Subcutaneous adipose tissue (tissue), 4 donors: ENCODE measurements around the gene AQP5. TPM values are rescaled to one million over a fixed set of nuclear protein-coding genes. Genes with fewer than 3 reads are reported as not detected.

Experiments used
- total RNA-seq, 4 donors: library from RNA; depleted of rRNA; stranded (reverse); fragments of >200 nt; gene quantifications; one replicate each; pipeline ENCODE4 v1.1.0, GENCODE V29; 2016
- TF ChIP-seq, protein P1 (sequence below): fragments of 450-650 bp; IDR thresholded peaks from one replicate; pipeline ENCODE4 v1.5.1; 2016; ENCODE audit warnings: low read depth, mild to moderate bottlenecking, control low read depth, antibody characterized with exemption, moderate library complexity

Gene AQP5
- total RNA-seq, 4 donors from 2014 or later = not detected

DNA sequence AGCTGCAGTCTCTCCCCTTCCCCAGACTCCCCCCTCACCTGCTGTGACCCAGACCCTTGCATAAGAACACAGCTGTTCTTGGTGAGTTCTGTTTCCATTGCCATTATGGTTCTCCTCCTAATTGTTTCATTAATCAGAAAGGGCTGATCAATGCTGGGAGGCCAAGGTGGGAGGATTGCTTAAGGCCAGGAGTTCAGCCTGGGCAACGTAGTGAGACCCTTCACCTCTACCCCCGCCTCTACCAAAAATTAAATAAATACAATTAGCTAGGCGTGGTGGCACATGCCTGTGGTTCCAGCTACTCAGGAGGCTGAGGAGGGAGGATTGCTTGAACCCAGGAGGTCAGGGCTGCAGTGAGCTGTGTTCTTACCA is 40.8 kb upstream of the AQP5 start:
- TF ChIP-seq, protein P1, sequence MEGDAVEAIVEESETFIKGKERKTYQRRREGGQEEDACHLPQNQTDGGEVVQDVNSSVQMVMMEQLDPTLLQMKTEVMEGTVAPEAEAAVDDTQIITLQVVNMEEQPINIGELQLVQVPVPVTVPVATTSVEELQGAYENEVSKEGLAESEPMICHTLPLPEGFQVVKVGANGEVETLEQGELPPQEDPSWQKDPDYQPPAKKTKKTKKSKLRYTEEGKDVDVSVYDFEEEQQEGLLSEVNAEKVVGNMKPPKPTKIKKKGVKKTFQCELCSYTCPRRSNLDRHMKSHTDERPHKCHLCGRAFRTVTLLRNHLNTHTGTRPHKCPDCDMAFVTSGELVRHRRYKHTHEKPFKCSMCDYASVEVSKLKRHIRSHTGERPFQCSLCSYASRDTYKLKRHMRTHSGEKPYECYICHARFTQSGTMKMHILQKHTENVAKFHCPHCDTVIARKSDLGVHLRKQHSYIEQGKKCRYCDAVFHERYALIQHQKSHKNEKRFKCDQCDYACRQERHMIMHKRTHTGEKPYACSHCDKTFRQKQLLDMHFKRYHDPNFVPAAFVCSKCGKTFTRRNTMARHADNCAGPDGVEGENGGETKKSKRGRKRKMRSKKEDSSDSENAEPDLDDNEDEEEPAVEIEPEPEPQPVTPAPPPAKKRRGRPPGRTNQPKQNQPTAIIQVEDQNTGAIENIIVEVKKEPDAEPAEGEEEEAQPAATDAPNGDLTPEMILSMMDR = no peak

DNA sequence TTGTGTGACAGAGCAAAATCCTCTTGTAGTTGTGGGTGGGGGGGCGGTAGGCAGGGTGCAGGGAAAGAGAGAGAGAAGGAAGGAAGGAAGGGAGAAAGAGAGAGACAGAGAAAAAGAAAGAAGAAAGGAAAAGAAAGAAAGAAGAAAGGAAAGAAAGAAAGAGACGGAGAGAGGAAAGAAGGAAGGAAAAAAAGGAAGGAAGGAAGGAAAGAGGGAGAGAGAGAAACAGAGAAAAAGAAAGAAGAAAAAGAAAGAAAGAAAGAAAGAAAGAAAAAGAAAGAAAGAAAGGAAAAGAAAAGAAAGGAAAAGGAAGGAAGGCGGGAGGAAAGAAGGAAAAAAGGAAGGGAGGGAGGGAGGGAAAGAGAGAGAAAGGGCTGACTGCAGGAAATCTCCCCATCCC is 40.4 kb upstream of the AQP5 start:
- TF ChIP-seq, protein P1 = no peak

DNA sequence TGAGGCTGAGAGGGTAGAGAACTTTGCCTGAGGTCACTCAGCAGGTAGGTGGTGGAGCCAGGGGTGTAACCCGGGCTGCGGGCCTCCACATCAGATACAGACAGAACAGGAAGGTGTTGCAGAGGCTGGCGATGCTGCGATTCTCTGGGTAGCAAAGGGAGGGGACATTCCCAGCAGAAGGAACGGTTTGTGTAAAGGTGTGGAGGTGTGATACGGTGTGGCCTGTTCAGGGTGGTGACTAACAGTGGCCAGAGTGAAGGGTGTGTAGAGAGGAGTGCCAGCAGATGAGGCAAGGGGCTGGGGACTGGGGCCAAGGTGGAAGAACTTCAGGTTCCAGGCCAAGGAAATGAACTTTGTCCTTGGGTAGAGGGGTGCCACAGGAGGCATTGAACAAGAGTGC is 39.7 kb upstream of the AQP5 start:
- TF ChIP-seq, protein P1 = no peak

DNA sequence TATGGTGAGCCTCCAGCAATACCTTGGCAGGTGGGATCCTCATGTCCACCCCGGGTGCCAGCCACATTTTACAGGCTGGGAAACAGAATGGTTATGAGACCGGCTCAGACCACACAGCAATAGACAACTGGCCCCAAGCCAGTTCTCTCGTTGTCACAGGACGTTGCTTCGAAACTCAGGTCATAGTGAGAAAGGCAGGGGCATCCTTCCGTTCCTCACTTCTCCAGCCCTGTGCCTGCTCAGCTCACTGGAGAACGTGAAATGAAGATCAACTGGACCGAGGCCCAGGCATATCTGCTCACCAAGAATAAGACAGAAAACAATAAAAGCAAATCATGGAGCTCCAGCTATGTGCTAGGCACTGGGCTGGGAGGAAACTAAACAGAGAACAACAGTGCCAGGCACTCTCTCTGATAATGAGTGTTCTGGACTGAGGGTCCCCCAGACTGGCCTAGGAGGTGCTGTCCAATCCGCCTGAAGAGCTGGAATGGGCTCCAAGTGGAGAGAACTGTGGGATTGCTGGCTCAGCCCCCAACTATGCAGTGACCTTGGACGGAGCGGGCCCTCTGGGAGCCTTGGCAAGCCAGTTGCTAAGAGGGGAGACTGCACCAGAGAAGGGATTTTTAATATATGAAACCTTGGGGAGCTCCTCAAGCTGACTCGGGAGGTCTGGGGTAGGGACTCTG is 39.2 kb upstream of the AQP5 start:
- TF ChIP-seq, protein P1 = no peak

GRCh38 chr12:49923035-49923644 is 38.5 kb upstream of the AQP5 start:
- TF ChIP-seq, protein P1 = no peak

DNA sequence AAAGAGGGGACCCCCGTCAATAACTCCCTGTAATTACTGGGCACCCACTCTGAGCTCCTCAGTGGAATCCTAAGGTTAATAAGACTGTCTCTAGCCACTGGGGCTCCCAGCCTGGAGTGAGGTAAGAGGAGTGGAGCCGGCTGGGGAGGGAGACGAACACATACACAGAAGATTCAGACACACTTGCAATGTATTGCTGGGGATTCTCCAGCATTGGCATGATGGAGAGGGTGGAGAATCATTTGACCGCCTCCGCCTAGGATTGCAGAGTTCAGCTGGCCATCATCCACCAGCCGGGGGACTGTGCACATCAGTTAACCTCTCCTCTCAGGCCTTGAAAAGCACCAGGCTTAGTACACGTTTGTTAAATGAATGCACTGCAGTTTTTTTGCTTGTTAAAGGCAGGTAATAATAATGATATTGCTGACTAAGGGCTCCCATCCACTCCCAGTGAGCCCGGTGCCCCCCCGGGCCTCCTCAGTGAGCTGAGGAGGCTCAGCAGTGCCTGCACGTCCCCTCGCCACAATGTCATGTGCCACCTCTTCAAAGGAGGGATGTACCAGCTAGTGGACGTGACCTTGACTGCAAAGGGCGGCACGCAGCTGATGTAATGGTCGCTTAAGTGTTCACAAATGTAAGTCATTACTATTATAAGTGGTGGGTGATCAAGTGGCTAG is 37.7 kb upstream of the AQP5 start:
- TF ChIP-seq, protein P1 = no peak

GRCh38 chr12:49924628-49925246 is 36.9 kb upstream of the AQP5 start:
- TF ChIP-seq, protein P1 = no peak
